Measurements from ENCODE around the gene CACHD1. TPM values are rescaled to one million over a fixed set of nuclear protein-coding genes. Genes with fewer than 3 reads are reported as not detected.

CACHD1 gene
- total and polyA plus RNA-seq, 4 donors: 4.7 to 49.6 (median 12.5) TPM

DNA sequence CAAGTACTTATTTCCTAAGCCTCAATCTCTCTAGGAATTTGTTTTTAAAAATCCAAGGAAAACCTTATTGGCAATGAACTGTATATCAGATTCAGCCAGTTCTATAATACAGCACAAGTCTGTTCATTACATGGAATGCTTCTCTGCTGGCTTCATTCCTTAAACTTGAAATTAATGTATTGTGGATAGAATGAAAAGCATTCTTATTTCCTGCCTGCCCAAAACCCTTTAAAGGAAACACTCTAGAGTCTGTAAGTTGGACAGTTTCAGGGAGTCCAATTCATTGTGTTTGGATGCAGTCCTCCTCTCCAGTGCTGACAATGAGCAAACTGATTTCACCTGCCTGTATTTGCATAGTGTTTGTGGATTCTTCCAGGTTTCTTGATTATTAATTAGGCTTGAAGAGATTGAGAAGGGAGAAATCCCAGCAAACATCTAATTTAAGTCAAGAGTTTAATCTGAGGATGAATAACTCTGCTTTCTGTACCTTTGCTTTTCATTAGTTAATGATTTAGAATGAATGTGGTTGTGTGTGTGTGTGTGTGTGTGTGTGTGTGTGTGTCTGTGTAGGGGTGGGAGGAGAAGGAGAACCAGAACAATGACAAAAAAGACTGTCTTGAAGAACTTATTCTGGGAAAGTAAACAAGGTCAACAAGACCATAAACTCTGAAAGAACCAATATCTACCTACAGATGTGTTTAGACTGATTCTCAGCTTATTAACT, 61.2 kb downstream of the CACHD1 start:
- ATAC-seq (ENCODE audit: insufficient read depth, low FRiP score) (no peak), DNase-seq (peak in 2 of 3 donors; percentile 57 to 63)
- H3K27me3 ChIP-seq (ENCODE audit: control insufficient read depth in 3 of 3, insufficient read depth in 3 of 3, low read length in 2 of 3): no peaks in the 10 kb centered on the region
- peaks cover 0 to 30% (median 9%) of the 10 kb centered on the region in 5 donors for H3K4me1 ChIP-seq (ENCODE audit: control insufficient read depth in 5 of 5, insufficient read depth in 5 of 5, low read length in 5 of 5)
- no peak overlapping the region for H3K27ac ChIP-seq (ENCODE audit: low read depth in 1 of 2, low read length in 1 of 2)
- no peaks in the 10 kb centered on the region for H3K9me3 ChIP-seq (ENCODE audit: control insufficient read depth in 4 of 4, insufficient read depth in 3 of 4, low read length in 3 of 4)
- H3K36me3 ChIP-seq (ENCODE audit: control insufficient read depth in 4 of 4, insufficient read depth in 4 of 4, low read length in 4 of 4): no peaks in the 10 kb centered on the region
- no peak for TF ChIP-seq CTCF (IDR thresholded peaks at IDR 0.05; ENCODE audit: control extremely low read depth, extremely low read depth)
- no peak overlapping the region for H3K9ac ChIP-seq (ENCODE audit: insufficient read depth in 1 of 2, low read length in 2 of 2)
- H3K4me3 ChIP-seq: no peak overlapping the region

DNA sequence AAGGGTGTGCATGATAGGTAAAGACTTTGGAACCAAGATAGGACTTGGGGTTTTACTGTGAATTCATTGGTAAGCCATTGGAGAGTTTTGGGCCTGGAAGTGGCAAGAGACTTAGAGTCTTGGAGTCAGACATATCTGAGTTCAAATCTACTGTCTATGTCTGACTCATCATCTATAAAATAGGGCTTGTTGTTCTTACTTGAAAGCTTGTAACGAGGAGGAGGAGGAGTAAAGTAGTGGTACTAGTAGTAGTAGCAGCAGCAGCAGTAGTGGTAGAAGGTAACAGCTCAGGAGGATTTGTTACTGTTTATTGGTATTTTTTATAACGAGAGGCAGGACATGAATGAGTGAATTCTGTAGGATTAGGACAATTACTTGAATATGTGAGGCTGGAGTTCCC, 62.7 kb downstream of the CACHD1 start:
- Histone ChIP-seq H3K27me3 (ENCODE audit: control insufficient read depth in 3 of 3, insufficient read depth in 3 of 3, low read length in 2 of 3) (no peaks in the 10 kb centered on the region), H3K4me1 (ENCODE audit: control insufficient read depth in 5 of 5, insufficient read depth in 5 of 5, low read length in 5 of 5) (peaks cover 0 to 28% (median 4%) of the 10 kb centered on the region in 5 donors), H3K4me3 (no peak overlapping the region), H3K36me3 (ENCODE audit: control insufficient read depth in 4 of 4, insufficient read depth in 4 of 4, low read length in 4 of 4) (no peaks in the 10 kb centered on the region), H3K27ac (ENCODE audit: low read depth in 1 of 2, low read length in 1 of 2) (no peak overlapping the region), H3K9ac (ENCODE audit: insufficient read depth in 1 of 2, low read length in 2 of 2) (no peak overlapping the region), H3K9me3 (ENCODE audit: control insufficient read depth in 4 of 4, insufficient read depth in 3 of 4, low read length in 3 of 4) (no peaks in the 10 kb centered on the region)
- 91 to 95% methylated on average over 2 of the region's 2 CpGs for WGBS, 2 donors
- ATAC-seq (ENCODE audit: insufficient read depth, low FRiP score) (no peak), DNase-seq (no peak)
- no peak for TF ChIP-seq CTCF (IDR thresholded peaks at IDR 0.05; ENCODE audit: control extremely low read depth, extremely low read depth)

- Histone ChIP-seq H3K9me3 (ENCODE audit: control insufficient read depth in 4 of 4, insufficient read depth in 3 of 4, low read length in 3 of 4) (no peaks in the 10 kb centered on the region), H3K27me3 (ENCODE audit: control insufficient read depth in 3 of 3, insufficient read depth in 3 of 3, low read length in 2 of 3) (no peaks in the 10 kb centered on the region), H3K27ac (ENCODE audit: low read depth in 1 of 2, low read length in 1 of 2) (peak overlapping the region in 1 of 2 donors; percentile 59), H3K36me3 (ENCODE audit: control insufficient read depth in 4 of 4, insufficient read depth in 4 of 4, low read length in 4 of 4) (no peaks in the 10 kb centered on the region), H3K4me3 (no peak overlapping the region), H3K4me1 (ENCODE audit: control insufficient read depth in 5 of 5, insufficient read depth in 5 of 5, low read length in 5 of 5) (peaks cover 3 to 54% (median 15%) of the 10 kb centered on the region in 5 donors), H3K9ac (ENCODE audit: insufficient read depth in 1 of 2, low read length in 2 of 2) (no peak overlapping the region)
- TF ChIP-seq CTCF (IDR thresholded peaks at IDR 0.05; ENCODE audit: control extremely low read depth, extremely low read depth): no peak
- ATAC-seq (ENCODE audit: insufficient read depth, low FRiP score) (no peak), DNase-seq (peak in 1 of 3 donors; percentile 49)
- WGBS, 2 donors: 49 to 77% methylated on average over 10 of the region's 10 CpGs
These were observed 66.3 kb downstream of the CACHD1 start for GRCh38 chr1:64535938-64536835.

Measured in lung (tissue), 12 donors.